HG03432 (cell line): ENCODE data around the gene ABI3BP.
A peak's percentile ranks its signal among the peaks of the same experiment; 100 is the strongest.
"Not testable (repeated sequence)": the region's sequence is repeated elsewhere in the genome, so short reads cannot be mapped to it uniquely, and the experiment has no call there.

Source experiments
- ATAC-seq: cut with Tn5 transposase; IDR thresholded peaks from one replicate; pipeline ENCODE4 v1.9.1; 2021; ENCODE audit warnings: mild to moderate bottlenecking, moderate library complexity; ENCODE audit not compliant: unreplicated experiment

The ABI3BP gene

GRCh38 chr3:100947119-100947518 is 46.1 kb downstream of the ABI3BP start:
- no peak for ATAC-seq

GRCh38 chr3:100946096-100946495 is 47.1 kb downstream of the ABI3BP start:
- ATAC-seq, result not testable (repeated sequence)

GRCh38 chr3:100941451-100941850 is 51.8 kb downstream of the ABI3BP start:
- ATAC-seq, result no peak

GRCh38 chr3:100941041-100941440 is 52.2 kb downstream of the ABI3BP start:
- no peak for ATAC-seq

GRCh38 chr3:100936931-100937330 is 56.3 kb downstream of the ABI3BP start:
- no peak for ATAC-seq

- no peak for ATAC-seq
Measured at GRCh38 chr3:100932491-100932890, 60.7 kb downstream of the ABI3BP start.

GRCh38 chr3:100928638-100929428 is 64.4 kb downstream of the ABI3BP start:
- no peak for ATAC-seq

- ATAC-seq, result no peak
Measured at GRCh38 chr3:100927775-100928174, 65.4 kb downstream of the ABI3BP start.

GRCh38 chr3:100915706-100916495 is 77.3 kb downstream of the ABI3BP start:
- ATAC-seq, result no peak

GRCh38 chr3:100913870-100914648 is 79.2 kb downstream of the ABI3BP start:
- ATAC-seq, result no peak

GRCh38 chr3:100912976-100913545 is 80.2 kb downstream of the ABI3BP start:
- no peak for ATAC-seq

- no peak for ATAC-seq
Measured at GRCh38 chr3:100912571-100912970, 80.7 kb downstream of the ABI3BP start.

- no peak for ATAC-seq
Measured at GRCh38 chr3:100911956-100912355, 81.3 kb downstream of the ABI3BP start.

GRCh38 chr3:100910986-100911385 is 82.2 kb downstream of the ABI3BP start:
- ATAC-seq, result no peak

- no peak for ATAC-seq
Measured at GRCh38 chr3:100902572-100902971, 90.6 kb downstream of the ABI3BP start.

GRCh38 chr3:100900671-100901335 is 92.4 kb downstream of the ABI3BP start:
- ATAC-seq, result no peak

- ATAC-seq, result peak; percentile 88
Measured at GRCh38 chr3:100899440-100900091, 93.7 kb downstream of the ABI3BP start.

- no peak for ATAC-seq
Measured at GRCh38 chr3:100898681-100899080, 94.5 kb downstream of the ABI3BP start.

GRCh38 chr3:100896994-100897393 is 96.2 kb downstream of the ABI3BP start:
- no peak for ATAC-seq

- no peak for ATAC-seq
Measured at GRCh38 chr3:100893590-100893989, 99.6 kb downstream of the ABI3BP start.
